Ovary (tissue), 3 donors: ENCODE data around the gene RNF187.

ENCODE experiments used
- EP300 ChIP-seq: sonication (generic); formaldehyde crosslinking; IDR thresholded peaks from one replicate; pipeline ENCODE4 v1.6.1; 2017; ENCODE audit warnings: antibody characterized with exemption
- POLR2A ChIP-seq: fragments of 450-650 bp; IDR thresholded peaks from one replicate; pipeline ENCODE4 v1.6.1; 2017; ENCODE audit warnings: antibody characterized with exemption, mild to moderate bottlenecking, moderate library complexity
- TF ChIP-seq, protein P1 (sequence below), 3 donors: fragments of 450-650 bp in 2 of 3; fragments of 200-600 bp in 1 of 3; IDR thresholded peaks; one replicate each; pipeline versions ENCODE4 v1.5.1 to v1.8.0; 2016 to 2022; ENCODE audit warnings: antibody characterized with exemption in 3 of 3, mild to moderate bottlenecking in 1 of 3
- donor health status: DM: no; HTN: no; CAD: no.

DNA sequence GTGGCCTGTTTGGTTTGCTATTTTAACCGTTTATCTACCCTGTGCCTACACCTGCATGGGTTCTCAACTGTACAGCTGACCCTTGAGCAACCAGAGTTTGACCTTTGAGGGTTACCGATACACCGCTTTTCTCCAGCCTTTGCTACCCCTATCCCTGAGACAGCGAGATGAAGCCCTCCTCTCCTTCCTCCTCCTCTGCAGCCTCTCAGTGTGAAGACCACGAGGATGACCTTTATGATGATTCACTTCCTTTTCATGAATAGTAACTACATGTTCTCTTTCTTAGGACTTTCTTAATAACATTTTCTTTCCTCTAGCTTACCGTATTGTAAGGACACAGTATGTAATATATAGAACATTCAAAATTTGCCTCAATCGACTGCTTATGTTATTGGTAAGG lies 14.5 kb upstream of the RNF187 start:
- TF ChIP-seq, protein P1, sequence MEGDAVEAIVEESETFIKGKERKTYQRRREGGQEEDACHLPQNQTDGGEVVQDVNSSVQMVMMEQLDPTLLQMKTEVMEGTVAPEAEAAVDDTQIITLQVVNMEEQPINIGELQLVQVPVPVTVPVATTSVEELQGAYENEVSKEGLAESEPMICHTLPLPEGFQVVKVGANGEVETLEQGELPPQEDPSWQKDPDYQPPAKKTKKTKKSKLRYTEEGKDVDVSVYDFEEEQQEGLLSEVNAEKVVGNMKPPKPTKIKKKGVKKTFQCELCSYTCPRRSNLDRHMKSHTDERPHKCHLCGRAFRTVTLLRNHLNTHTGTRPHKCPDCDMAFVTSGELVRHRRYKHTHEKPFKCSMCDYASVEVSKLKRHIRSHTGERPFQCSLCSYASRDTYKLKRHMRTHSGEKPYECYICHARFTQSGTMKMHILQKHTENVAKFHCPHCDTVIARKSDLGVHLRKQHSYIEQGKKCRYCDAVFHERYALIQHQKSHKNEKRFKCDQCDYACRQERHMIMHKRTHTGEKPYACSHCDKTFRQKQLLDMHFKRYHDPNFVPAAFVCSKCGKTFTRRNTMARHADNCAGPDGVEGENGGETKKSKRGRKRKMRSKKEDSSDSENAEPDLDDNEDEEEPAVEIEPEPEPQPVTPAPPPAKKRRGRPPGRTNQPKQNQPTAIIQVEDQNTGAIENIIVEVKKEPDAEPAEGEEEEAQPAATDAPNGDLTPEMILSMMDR (IDR thresholded peaks at IDR 0.05), result no peak
- TF ChIP-seq POLR2A, result no peak
- no peak for TF ChIP-seq EP300
